Loucy (cell line): ENCODE data around the gene LRPPRC.

ENCODE experiments used
- H2AFZ ChIP-seq: fragments of 200-600 bp; sonication (generic); 2 replicates; pipeline ENCODE4 v1.6.0; 2016; ENCODE audit warnings: antibody characterized with exemption, mild to moderate bottlenecking, low read length, moderate library complexity
- H3F3A ChIP-seq: fragments of 200-600 bp; 2 replicates; pipeline ENCODE4 v1.6.0; 2016; ENCODE audit warnings: antibody characterized with exemption, low read depth, mild to moderate bottlenecking
- H3K27me3 ChIP-seq: fragments of 200-600 bp; sonication (generic); 2 replicates; pipeline ENCODE4 v1.6.1; 2014; ENCODE audit warnings: low read length, mild to moderate bottlenecking; ENCODE audit not compliant: insufficient read depth, poor library complexity, severe bottlenecking
- H3K36me3 ChIP-seq: fragments of 200-600 bp; sonication (generic); 2 replicates; pipeline ENCODE4 v1.6.1; 2016; ENCODE audit warnings: low read length; ENCODE audit not compliant: insufficient read depth
- H3K4me1 ChIP-seq: fragments of 200-600 bp; sonication (generic); 2 replicates; pipeline ENCODE4 v1.5.1; 2014; ENCODE audit warnings: low read length, mild to moderate bottlenecking; ENCODE audit not compliant: insufficient read depth, poor library complexity, severe bottlenecking
- H3K4me2 ChIP-seq: fragments of 200-600 bp; sonication (generic); 2 replicates; pipeline ENCODE4 v1.6.0; 2014; ENCODE audit warnings: antibody characterized with exemption, low read length, low read depth, mild to moderate bottlenecking; ENCODE audit not compliant: poor library complexity, severe bottlenecking
- H3K4me3 ChIP-seq: fragments of 200-600 bp; sonication (generic); 2 replicates; pipeline ENCODE4 v1.5.1; 2014; ENCODE audit warnings: low read length, mild to moderate bottlenecking, mixed read lengths; ENCODE audit not compliant: poor library complexity, severe bottlenecking
- H3K79me2 ChIP-seq: fragments of 200-600 bp; sonication (generic); 2 replicates; pipeline ENCODE4 v1.6.1; 2014; ENCODE audit warnings: low read length; ENCODE audit not compliant: insufficient read depth
- H3K9ac ChIP-seq: fragments of 200-600 bp; sonication (generic); 2 replicates; pipeline ENCODE4 v1.6.0; 2014; ENCODE audit warnings: mild to moderate bottlenecking, low read depth, low read length, moderate library complexity; ENCODE audit not compliant: poor library complexity, severe bottlenecking
- H3K9me2 ChIP-seq: fragments of 200-600 bp; sonication (generic); replicated peaks from 2 replicates; pipeline ENCODE4 v1.6.1; 2016; ENCODE audit warnings: low read depth, low read length, mixed read lengths
- H3K9me3 ChIP-seq: fragments of 200-600 bp; sonication (generic); 2 replicates; pipeline ENCODE4 v1.6.1; 2014; ENCODE audit warnings: mild to moderate bottlenecking, antibody characterized with exemption, low read length, low read depth; ENCODE audit not compliant: insufficient read depth
- H4K20me1 ChIP-seq: fragments of 200-600 bp; sonication (generic); 2 replicates; pipeline ENCODE4 v1.6.0; 2014; ENCODE audit warnings: antibody characterized with exemption, low read length, mild to moderate bottlenecking; ENCODE audit not compliant: insufficient read depth, poor library complexity, severe bottlenecking
- CTCF ChIP-seq: fragments of 200-600 bp; sonication (generic); conservative IDR thresholded peaks from 2 replicates; pipeline ENCODE4 v1.5.1; 2014; ENCODE audit warnings: mild to moderate bottlenecking, antibody characterized with exemption, low read length
- EZH2phosphoT487 ChIP-seq: fragments of 200-600 bp; IDR thresholded peaks from 2 replicates; pipeline ENCODE4 v1.6.1; 2018; ENCODE audit warnings: antibody characterized with exemption, mild to moderate bottlenecking, moderate library complexity, borderline replicate concordance

Gene LRPPRC

GRCh38 chr2:43898838-43899346 lies 96.9 kb downstream of the LRPPRC start:
- TF ChIP-seq EZH2phosphoT487 (no peak), CTCF (no peak)
- no peaks in the 10 kb centered on the region for H4K20me1 ChIP-seq
- no peaks in the 10 kb centered on the region for H3F3A ChIP-seq
- H3K4me2 ChIP-seq, result no peak overlapping the region
- H3K4me1 ChIP-seq, result no peaks in the 10 kb centered on the region
- peaks cover 73% of the 10 kb centered on the region for H3K36me3 ChIP-seq
- no peak overlapping the region for H3K4me3 ChIP-seq
- no peaks in the 10 kb centered on the region for H3K79me2 ChIP-seq
- H3K9me2 ChIP-seq, result no peaks in the 10 kb centered on the region
- H3K9ac ChIP-seq, result no peak overlapping the region
- H3K9me3 ChIP-seq, result no peaks in the 10 kb centered on the region
- H2AFZ ChIP-seq, result no peak overlapping the region
- no peaks in the 10 kb centered on the region for H3K27me3 ChIP-seq

- H3K9me3 ChIP-seq, result no peaks in the 10 kb centered on the region
- H3K4me1 ChIP-seq, result no peaks in the 10 kb centered on the region
- H2AFZ ChIP-seq, result no peak overlapping the region
- no peaks in the 10 kb centered on the region for H3K79me2 ChIP-seq
- H3K9me2 ChIP-seq, result no peaks in the 10 kb centered on the region
- no peaks in the 10 kb centered on the region for H3K27me3 ChIP-seq
- no peak overlapping the region for H3K4me2 ChIP-seq
- H4K20me1 ChIP-seq, result no peaks in the 10 kb centered on the region
- no peak overlapping the region for H3K9ac ChIP-seq
- peak; percentile 30; the same call in 1 of the 2 replicates for TF ChIP-seq CTCF
- no peak for TF ChIP-seq EZH2phosphoT487
- H3K4me3 ChIP-seq, result no peak overlapping the region
- H3K36me3 ChIP-seq, result peaks cover 79% of the 10 kb centered on the region
- H3F3A ChIP-seq, result no peaks in the 10 kb centered on the region
Observed at GRCh38 chr2:43898134-43898837, 97.5 kb downstream of the LRPPRC start.

- Histone ChIP-seq H3K9ac (no peak overlapping the region), H2AFZ (no peak overlapping the region), H3K9me2 (no peaks in the 10 kb centered on the region), H3F3A (no peaks in the 10 kb centered on the region), H3K27me3 (no peaks in the 10 kb centered on the region), H3K36me3 (peaks cover 87% of the 10 kb centered on the region), H3K4me3 (no peak overlapping the region), H4K20me1 (no peaks in the 10 kb centered on the region), H3K4me2 (no peak overlapping the region), H3K4me1 (no peaks in the 10 kb centered on the region), H3K79me2 (no peaks in the 10 kb centered on the region), H3K9me3 (no peaks in the 10 kb centered on the region)
- no peak for TF ChIP-seq CTCF
- no peak for TF ChIP-seq EZH2phosphoT487
Observed at GRCh38 chr2:43897492-43897891, 98.3 kb downstream of the LRPPRC start.
